HG02840 (cell line): Measurements from ENCODE around the gene MAPK1.
"Not testable (repeated sequence)": the region's sequence is repeated elsewhere in the genome, so short reads cannot be mapped to it uniquely, and the experiment has no call there.

Experiments used
- ATAC-seq: cut with Tn5 transposase; IDR thresholded peaks from one replicate; pipeline ENCODE4 v1.9.1; 2021; ENCODE audit warnings: mild to moderate bottlenecking, moderate library complexity, moderate number of reproducible peaks; ENCODE audit not compliant: unreplicated experiment, low FRiP score

MAPK1 gene

GRCh38 chr22:21867528-21868266, at the start of gene MAPK1:
Gene MAPK1, minus strand, starts transcription at chr22:21867645. Its CDS starts 205 bp downstream, at chr22:21867440.
- peak; percentile 80 for ATAC-seq

- ATAC-seq = no peak
Measured at GRCh38 chr22:21916309-21916918, 49.0 kb upstream of the MAPK1 start.

GRCh38 chr22:21915624-21916308, 48.3 kb upstream of the MAPK1 start:
- ATAC-seq = no peak

GRCh38 chr22:21914033-21914642, 46.7 kb upstream of the MAPK1 start:
- ATAC-seq = not testable (repeated sequence)

GRCh38 chr22:21910367-21910766, 42.9 kb upstream of the MAPK1 start:
- ATAC-seq = not testable (repeated sequence)

- no peak for ATAC-seq
Measured at GRCh38 chr22:21909871-21910270, 42.4 kb upstream of the MAPK1 start.

GRCh38 chr22:21907638-21908522, 40.4 kb upstream of the MAPK1 start:
- ATAC-seq = no peak

- not testable (repeated sequence) for ATAC-seq
Measured at GRCh38 chr22:21905234-21905633, 37.8 kb upstream of the MAPK1 start.

GRCh38 chr22:21904250-21904789, 36.9 kb upstream of the MAPK1 start:
- ATAC-seq = no peak

- ATAC-seq = no peak
Measured at GRCh38 chr22:21903283-21903682, 35.8 kb upstream of the MAPK1 start.

GRCh38 chr22:21902296-21903087, 35.0 kb upstream of the MAPK1 start:
- no peak for ATAC-seq

GRCh38 chr22:21898354-21898896, 31.0 kb upstream of the MAPK1 start:
- ATAC-seq = no peak

GRCh38 chr22:21896951-21897513, 29.6 kb upstream of the MAPK1 start:
- ATAC-seq = no peak

- not testable (repeated sequence) for ATAC-seq
Measured at GRCh38 chr22:21896275-21896674, 28.8 kb upstream of the MAPK1 start.

GRCh38 chr22:21894799-21895198, 27.4 kb upstream of the MAPK1 start:
- no peak for ATAC-seq

GRCh38 chr22:21889251-21889990, 22.0 kb upstream of the MAPK1 start:
- ATAC-seq = no peak

GRCh38 chr22:21887841-21888240, 20.4 kb upstream of the MAPK1 start:
- ATAC-seq = no peak

- ATAC-seq = not testable (repeated sequence)
Measured at GRCh38 chr22:21883930-21884329, 16.5 kb upstream of the MAPK1 start.
